Stimulated activated CD8-positive, alpha-beta memory T cell treated with anti-CD3 and anti-CD28 coated beads, Interleukin-2, amount 100 ng/mL, for 1 hour (primary cell): ENCODE data around the gene METTL16.

Experiments used
- DNase-seq, 2 donors: peaks; one replicate each; pipeline ENCODE4 v3.0.0-alpha.2; 2020; ENCODE audit warnings: low read depth in 2 of 2

The METTL16 gene

GRCh38 chr17:2415081-2415480 is 96.6 kb downstream of the METTL16 start:
- no peak for DNase-seq

- no peak for DNase-seq
Measured at GRCh38 chr17:2414446-2415064, 97.1 kb downstream of the METTL16 start.

- no peak for DNase-seq
Measured at GRCh38 chr17:2412561-2413021, 99.1 kb downstream of the METTL16 start.

- DNase-seq: no peak
Measured at GRCh38 chr17:2410951-2411350, 100.7 kb downstream of the METTL16 start.

- DNase-seq: no peak
Measured at GRCh38 chr17:2406903-2407790, 104.5 kb downstream of the METTL16 start.

- no peak for DNase-seq
Measured at GRCh38 chr17:2406271-2406902, 105.3 kb downstream of the METTL16 start.

GRCh38 chr17:2405247-2405926 is 106.3 kb downstream of the METTL16 start:
- DNase-seq: no peak

GRCh38 chr17:2403044-2403443 is 108.6 kb downstream of the METTL16 start:
- no peak for DNase-seq

- no peak for DNase-seq
Measured at GRCh38 chr17:2402544-2402943, 109.1 kb downstream of the METTL16 start.

- peak; percentile 99 for DNase-seq
Measured at GRCh38 chr17:2401426-2402221, 110.1 kb downstream of the METTL16 start.

GRCh38 chr17:2400877-2401425 is 110.7 kb downstream of the METTL16 start, which contains the start of gene MNT:
Gene MNT (minus strand): TSS chr17:2401060. CDS start chr17:2400712, 348 bp downstream.
- peak; percentile 85 to 90 for DNase-seq

GRCh38 chr17:2400474-2400866 is 111.2 kb downstream of the METTL16 start:
- DNase-seq: peak in 1 of 2 donors; percentile 31

GRCh38 chr17:2399572-2400473 is 111.9 kb downstream of the METTL16 start:
- peak; percentile 79 to 84 for DNase-seq

GRCh38 chr17:2398655-2399571 is 112.8 kb downstream of the METTL16 start:
- DNase-seq: peak in 1 of 2 donors; percentile 24

GRCh38 chr17:2398182-2398581 is 113.5 kb downstream of the METTL16 start:
- DNase-seq: no peak

GRCh38 chr17:2397247-2398171 is 114.2 kb downstream of the METTL16 start:
- DNase-seq: no peak

GRCh38 chr17:2396568-2397246 is 115.0 kb downstream of the METTL16 start:
- no peak for DNase-seq
